ENCODE measurements around the gene PCDHGB7.

GRCh38 chr5:141388661-141389060, 28.8 kb upstream of the PCDHGB7 start:
- TF ChIP-seq, protein P1, sequence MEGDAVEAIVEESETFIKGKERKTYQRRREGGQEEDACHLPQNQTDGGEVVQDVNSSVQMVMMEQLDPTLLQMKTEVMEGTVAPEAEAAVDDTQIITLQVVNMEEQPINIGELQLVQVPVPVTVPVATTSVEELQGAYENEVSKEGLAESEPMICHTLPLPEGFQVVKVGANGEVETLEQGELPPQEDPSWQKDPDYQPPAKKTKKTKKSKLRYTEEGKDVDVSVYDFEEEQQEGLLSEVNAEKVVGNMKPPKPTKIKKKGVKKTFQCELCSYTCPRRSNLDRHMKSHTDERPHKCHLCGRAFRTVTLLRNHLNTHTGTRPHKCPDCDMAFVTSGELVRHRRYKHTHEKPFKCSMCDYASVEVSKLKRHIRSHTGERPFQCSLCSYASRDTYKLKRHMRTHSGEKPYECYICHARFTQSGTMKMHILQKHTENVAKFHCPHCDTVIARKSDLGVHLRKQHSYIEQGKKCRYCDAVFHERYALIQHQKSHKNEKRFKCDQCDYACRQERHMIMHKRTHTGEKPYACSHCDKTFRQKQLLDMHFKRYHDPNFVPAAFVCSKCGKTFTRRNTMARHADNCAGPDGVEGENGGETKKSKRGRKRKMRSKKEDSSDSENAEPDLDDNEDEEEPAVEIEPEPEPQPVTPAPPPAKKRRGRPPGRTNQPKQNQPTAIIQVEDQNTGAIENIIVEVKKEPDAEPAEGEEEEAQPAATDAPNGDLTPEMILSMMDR (IDR thresholded peaks at IDR 0.05) = no peak
- no peak for TF ChIP-seq POLR2A (IDR thresholded peaks at IDR 0.05)
- TF ChIP-seq POLR2AphosphoS5 (IDR thresholded peaks at IDR 0.05; ENCODE audit: insufficient read depth in 1 of 2, low read depth in 1 of 2) = no peak

All from vagina (tissue), 2 donors.